HG03457 (cell line): Measurements from ENCODE around the gene COL23A1.
"Not testable (repeated sequence)": the region's sequence is repeated elsewhere in the genome, so short reads cannot be mapped to it uniquely, and the experiment has no call there.

Experiments used
- ATAC-seq: cut with Tn5 transposase; IDR thresholded peaks from one replicate; pipeline ENCODE4 v1.9.1; 2021; ENCODE audit warnings: moderate number of reproducible peaks; ENCODE audit not compliant: unreplicated experiment

The COL23A1 gene

GRCh38 chr5:178385496-178385890, 204.7 kb downstream of the COL23A1 start:
- ATAC-seq: no peak

GRCh38 chr5:178384816-178385495, 205.2 kb downstream of the COL23A1 start:
- no peak for ATAC-seq

- ATAC-seq: no peak
Measured at GRCh38 chr5:178383919-178384815, 206.0 kb downstream of the COL23A1 start.

GRCh38 chr5:178383301-178383918, 206.8 kb downstream of the COL23A1 start:
- no peak for ATAC-seq

GRCh38 chr5:178382754-178383164, 207.4 kb downstream of the COL23A1 start:
- ATAC-seq: no peak

GRCh38 chr5:178381921-178382695, 208.1 kb downstream of the COL23A1 start:
- no peak for ATAC-seq

GRCh38 chr5:178381206-178381605, 209.0 kb downstream of the COL23A1 start:
- ATAC-seq: no peak

GRCh38 chr5:178380541-178381074, 209.6 kb downstream of the COL23A1 start:
- ATAC-seq: no peak

- ATAC-seq: no peak
Measured at GRCh38 chr5:178380086-178380485, 210.1 kb downstream of the COL23A1 start.

GRCh38 chr5:178378527-178379484, 211.4 kb downstream of the COL23A1 start:
- ATAC-seq: no peak

- no peak for ATAC-seq
Measured at GRCh38 chr5:178377583-178378270, 212.5 kb downstream of the COL23A1 start.

- ATAC-seq: no peak
Measured at GRCh38 chr5:178376921-178377582, 213.1 kb downstream of the COL23A1 start.

GRCh38 chr5:178375348-178375747, 214.8 kb downstream of the COL23A1 start:
- no peak for ATAC-seq

GRCh38 chr5:178373711-178374110, 216.5 kb downstream of the COL23A1 start:
- no peak for ATAC-seq

GRCh38 chr5:178372142-178372571, 218.0 kb downstream of the COL23A1 start:
- no peak for ATAC-seq

GRCh38 chr5:178371362-178372111, 218.7 kb downstream of the COL23A1 start:
- ATAC-seq: no peak

GRCh38 chr5:178370102-178370501, 220.1 kb downstream of the COL23A1 start:
- ATAC-seq: no peak

- not testable (repeated sequence) for ATAC-seq
Measured at GRCh38 chr5:178369469-178369868, 220.7 kb downstream of the COL23A1 start.
